Measurements from ENCODE around the gene RFX5.

DNA sequence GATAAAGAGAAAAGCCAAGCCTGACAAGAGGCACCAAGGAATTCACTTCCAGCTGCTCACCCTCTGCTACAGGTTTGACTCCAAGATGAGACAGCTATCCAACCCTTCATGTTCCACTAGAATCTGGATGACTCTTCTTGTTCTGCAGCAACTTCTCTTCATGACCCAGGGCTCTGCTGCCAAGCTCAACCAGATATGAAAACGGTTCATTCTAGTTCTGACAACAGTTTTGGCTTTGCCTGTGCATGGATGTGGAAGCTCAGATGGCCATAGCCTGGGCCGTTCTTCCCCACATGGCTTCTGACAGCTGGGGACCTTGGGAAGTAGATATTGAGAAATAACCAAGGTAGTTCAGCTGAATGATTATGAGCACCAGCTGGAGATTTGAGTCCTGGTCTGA, 33.6 kb downstream of the RFX5 start:
- TF ChIP-seq, protein P1, sequence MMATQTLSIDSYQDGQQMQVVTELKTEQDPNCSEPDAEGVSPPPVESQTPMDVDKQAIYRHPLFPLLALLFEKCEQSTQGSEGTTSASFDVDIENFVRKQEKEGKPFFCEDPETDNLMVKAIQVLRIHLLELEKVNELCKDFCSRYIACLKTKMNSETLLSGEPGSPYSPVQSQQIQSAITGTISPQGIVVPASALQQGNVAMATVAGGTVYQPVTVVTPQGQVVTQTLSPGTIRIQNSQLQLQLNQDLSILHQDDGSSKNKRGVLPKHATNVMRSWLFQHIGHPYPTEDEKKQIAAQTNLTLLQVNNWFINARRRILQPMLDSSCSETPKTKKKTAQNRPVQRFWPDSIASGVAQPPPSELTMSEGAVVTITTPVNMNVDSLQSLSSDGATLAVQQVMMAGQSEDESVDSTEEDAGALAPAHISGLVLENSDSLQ (IDR thresholded peaks at IDR 0.05): no peak
- TF ChIP-seq SUZ12 (IDR thresholded peaks at IDR 0.05) (no peak), FOXM1 (IDR thresholded peaks at IDR 0.05; ENCODE audit: borderline replicate concordance) (no peak), ZNF384 (IDR thresholded peaks at IDR 0.05) (no peak), TARDBP (IDR thresholded peaks at IDR 0.05) (no peak), FOXA1 (IDR thresholded peaks at IDR 0.05) (no peak), NFRKB (IDR thresholded peaks at IDR 0.05) (no peak), FOXK2 (IDR thresholded peaks at IDR 0.05) (no peak), BHLHE40 (IDR thresholded peaks at IDR 0.05; ENCODE audit: borderline replicate concordance) (no peak), ELF4 (IDR thresholded peaks at IDR 0.05) (no peak), ARNT (IDR thresholded peaks at IDR 0.05) (no peak), SP1 (IDR thresholded peaks at IDR 0.05) (no peak), L3MBTL2 (conservative IDR thresholded peaks at IDR 0.05) (no peak)
